ENCODE measurements around the gene MAP4. TPM values are rescaled to one million over a fixed set of nuclear protein-coding genes. Genes with fewer than 3 reads are reported as not detected.
"Not testable (repeated sequence)": the region's sequence is repeated elsewhere in the genome, so short reads cannot be mapped to it uniquely, and the experiment has no call there.

Gene MAP4
- total RNA-seq, 3 donors from 2014 or later (not counting 1 experiment from before 2014, with no cell fraction given) = 74.5 to 97.1 (median 88.9) TPM

DNA sequence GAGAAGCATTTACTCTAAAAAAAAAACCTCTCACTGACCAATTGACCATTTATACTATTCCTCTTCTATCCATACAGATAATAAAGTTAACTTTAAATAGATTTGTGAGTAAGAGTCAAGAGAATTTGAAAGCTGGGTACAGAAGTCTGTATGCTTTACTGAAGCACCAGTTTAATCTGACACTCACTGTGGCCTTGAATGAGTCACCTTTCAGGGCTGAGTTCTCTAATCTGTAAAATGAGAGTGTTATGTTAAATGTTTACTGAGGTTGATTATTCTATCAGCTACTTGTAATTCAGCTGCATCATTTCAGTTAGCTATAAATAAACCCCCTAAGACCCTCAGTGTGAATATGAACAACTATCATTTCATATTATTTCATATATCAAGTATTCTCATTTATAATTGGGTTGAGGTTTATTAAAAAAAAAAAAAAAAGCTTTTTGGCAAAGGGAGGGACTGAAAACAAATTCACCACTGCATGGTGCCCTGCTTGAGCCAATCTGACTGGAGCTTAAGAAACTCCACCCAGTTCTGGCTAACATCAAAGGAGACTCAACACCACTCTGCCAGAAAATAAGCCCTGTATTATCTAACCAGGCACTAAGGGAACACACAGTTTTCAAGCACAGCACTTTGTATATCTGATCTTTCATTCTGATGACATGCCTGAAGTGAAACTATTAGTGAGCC is 2.8 kb downstream of the MAP4 start:
- Mint-ChIP-seq H3K4me1 (peaks cover 38 to 51% of the 10 kb centered on the region in 2 donors), H3K4me3 (no peak overlapping the region), H3K9me3 (no peaks in the 10 kb centered on the region), H3K36me3 (no peaks in the 10 kb centered on the region), H3K27me3 (ENCODE audit: low read depth in 2 of 2) (no peaks in the 10 kb centered on the region), H3K27ac (peak overlapping the region; percentile 64 to 76)
- Histone ChIP-seq H3K36me3 (ENCODE audit: control insufficient read depth, insufficient read depth, low read length) (no peaks in the 10 kb centered on the region), H3K27ac (ENCODE audit: low read length) (no peak overlapping the region), H3K4me3 (ENCODE audit: low read length) (no peak overlapping the region), H3K27me3 (ENCODE audit: control insufficient read depth, insufficient read depth, low read length) (no peaks in the 10 kb centered on the region), H3K4me1 (ENCODE audit: control insufficient read depth, insufficient read depth, low read length) (peaks cover 4% of the 10 kb centered on the region), H3K9me3 (ENCODE audit: control insufficient read depth, insufficient read depth, low read length) (no peaks in the 10 kb centered on the region)
- DNase-seq = peak in 1 of 2 donors; percentile 9
- TF ChIP-seq, protein P1, sequence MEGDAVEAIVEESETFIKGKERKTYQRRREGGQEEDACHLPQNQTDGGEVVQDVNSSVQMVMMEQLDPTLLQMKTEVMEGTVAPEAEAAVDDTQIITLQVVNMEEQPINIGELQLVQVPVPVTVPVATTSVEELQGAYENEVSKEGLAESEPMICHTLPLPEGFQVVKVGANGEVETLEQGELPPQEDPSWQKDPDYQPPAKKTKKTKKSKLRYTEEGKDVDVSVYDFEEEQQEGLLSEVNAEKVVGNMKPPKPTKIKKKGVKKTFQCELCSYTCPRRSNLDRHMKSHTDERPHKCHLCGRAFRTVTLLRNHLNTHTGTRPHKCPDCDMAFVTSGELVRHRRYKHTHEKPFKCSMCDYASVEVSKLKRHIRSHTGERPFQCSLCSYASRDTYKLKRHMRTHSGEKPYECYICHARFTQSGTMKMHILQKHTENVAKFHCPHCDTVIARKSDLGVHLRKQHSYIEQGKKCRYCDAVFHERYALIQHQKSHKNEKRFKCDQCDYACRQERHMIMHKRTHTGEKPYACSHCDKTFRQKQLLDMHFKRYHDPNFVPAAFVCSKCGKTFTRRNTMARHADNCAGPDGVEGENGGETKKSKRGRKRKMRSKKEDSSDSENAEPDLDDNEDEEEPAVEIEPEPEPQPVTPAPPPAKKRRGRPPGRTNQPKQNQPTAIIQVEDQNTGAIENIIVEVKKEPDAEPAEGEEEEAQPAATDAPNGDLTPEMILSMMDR (IDR thresholded peaks at IDR 0.05) = no peak
- intact Hi-C loops (cut with micrococcal nuclease) = no loop called here
- peak; percentile 51 to 79 (median 67) for ATAC-seq

DNA sequence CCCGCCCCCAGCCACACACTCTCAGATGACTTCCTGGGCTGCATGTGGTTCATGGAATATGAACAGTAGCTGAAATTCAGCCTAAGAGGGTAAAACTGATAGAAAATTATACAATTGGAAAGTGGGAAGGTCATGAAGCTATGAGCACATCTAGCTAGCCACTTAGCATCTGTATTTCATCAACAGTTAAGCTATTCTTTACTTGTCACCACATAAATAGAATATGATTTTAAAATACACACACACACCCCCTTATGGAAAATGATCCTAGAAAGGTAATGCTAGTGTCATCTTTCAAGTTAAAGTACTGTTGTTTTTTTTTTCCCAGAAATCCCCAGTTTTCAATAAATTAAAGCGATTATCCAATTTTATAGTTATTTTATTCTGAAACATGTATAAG is 3.6 kb downstream of the MAP4 start:
- Mint-ChIP-seq H3K9me3 (no peaks in the 10 kb centered on the region), H3K27ac (no peak overlapping the region), H3K4me3 (no peak overlapping the region), H3K27me3 (ENCODE audit: low read depth in 2 of 2) (no peaks in the 10 kb centered on the region), H3K36me3 (no peaks in the 10 kb centered on the region), H3K4me1 (peaks cover 36 to 56% of the 10 kb centered on the region in 2 donors)
- intact Hi-C loops (cut with micrococcal nuclease) = no loop called here
- no peaks in the 10 kb centered on the region for H3K9me3 ChIP-seq (ENCODE audit: control insufficient read depth, insufficient read depth, low read length)
- H3K36me3 ChIP-seq (ENCODE audit: control insufficient read depth, insufficient read depth, low read length) = no peaks in the 10 kb centered on the region
- no CpG with 5 or more reads among the region's 2 CpGs for WGBS (ENCODE audit: insufficient coverage)
- no peak for DNase-seq
- TF ChIP-seq, protein P1 (IDR thresholded peaks at IDR 0.05) = no peak
- peaks cover 4% of the 10 kb centered on the region for H3K4me1 ChIP-seq (ENCODE audit: control insufficient read depth, insufficient read depth, low read length)
- no peak overlapping the region for H3K4me3 ChIP-seq (ENCODE audit: low read length)
- ATAC-seq = no peak
- H3K27me3 ChIP-seq (ENCODE audit: control insufficient read depth, insufficient read depth, low read length) = no peaks in the 10 kb centered on the region
- no peak overlapping the region for H3K27ac ChIP-seq (ENCODE audit: low read length)

DNA sequence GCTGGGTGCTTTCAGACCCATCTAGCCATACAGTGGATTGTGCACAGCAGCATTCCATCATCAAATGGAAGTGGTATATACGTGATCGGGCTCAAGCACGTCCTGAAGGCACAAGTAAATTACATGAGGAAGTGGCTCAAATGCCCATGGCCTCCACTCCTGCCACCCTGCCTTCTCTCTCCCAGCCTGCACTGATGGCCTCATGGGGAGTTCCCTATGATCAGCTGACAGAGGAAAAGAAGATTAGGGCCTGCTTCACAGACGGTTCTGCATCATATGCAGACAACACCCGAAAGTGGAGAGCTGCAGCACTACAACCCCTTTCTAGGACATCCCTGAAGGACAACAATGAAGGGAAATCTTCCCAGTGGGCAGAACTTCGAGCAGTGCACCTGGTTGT is 8.2 kb downstream of the MAP4 start:
- H3K27me3 Mint-ChIP-seq (ENCODE audit: low read depth in 2 of 2); intact Hi-C loops (cut with micrococcal nuclease); H3K27ac Mint-ChIP-seq: not testable (repeated sequence)

DNA sequence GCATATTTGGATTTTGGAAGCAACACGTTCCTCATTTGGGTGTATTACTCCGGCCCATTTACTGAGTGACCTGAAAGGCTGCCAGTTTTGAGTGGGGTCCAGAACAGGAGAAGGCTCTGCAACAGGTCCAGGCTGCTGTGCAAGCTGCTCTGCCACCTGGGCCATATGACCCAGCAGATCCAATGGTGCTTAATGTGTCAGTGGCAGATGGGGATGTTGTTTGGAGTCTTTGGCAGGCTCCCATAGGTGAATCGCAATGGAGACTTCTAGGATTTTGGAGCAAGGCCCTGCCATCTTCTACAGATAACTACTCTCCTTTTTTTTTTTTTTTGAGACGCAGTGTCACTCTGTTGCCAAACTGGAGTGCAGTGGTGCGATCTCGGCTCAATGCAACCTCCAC is 8.9 kb downstream of the MAP4 start:
- H3K36me3 Mint-ChIP-seq = not testable (repeated sequence)

More for the DNA sequence above, 8.2 kb downstream of the MAP4 start:
- H3K9me3 Mint-ChIP-seq; H3K4me1 ChIP-seq (ENCODE audit: control insufficient read depth, insufficient read depth, low read length); H3K4me3 ChIP-seq (ENCODE audit: low read length); DNase-seq; ATAC-seq; H3K36me3 ChIP-seq (ENCODE audit: control insufficient read depth, insufficient read depth, low read length); H3K27ac ChIP-seq (ENCODE audit: low read length); H3K4me3 Mint-ChIP-seq; H3K9me3 ChIP-seq (ENCODE audit: control insufficient read depth, insufficient read depth, low read length); H3K36me3 Mint-ChIP-seq; H3K27me3 ChIP-seq (ENCODE audit: control insufficient read depth, insufficient read depth, low read length): not testable (repeated sequence)
- peaks cover 7 to 37% of the 10 kb centered on the region in 2 donors for H3K4me1 Mint-ChIP-seq
- WGBS (ENCODE audit: insufficient coverage) = 91% methylated on average over 6 of the region's 6 CpGs

DNA sequence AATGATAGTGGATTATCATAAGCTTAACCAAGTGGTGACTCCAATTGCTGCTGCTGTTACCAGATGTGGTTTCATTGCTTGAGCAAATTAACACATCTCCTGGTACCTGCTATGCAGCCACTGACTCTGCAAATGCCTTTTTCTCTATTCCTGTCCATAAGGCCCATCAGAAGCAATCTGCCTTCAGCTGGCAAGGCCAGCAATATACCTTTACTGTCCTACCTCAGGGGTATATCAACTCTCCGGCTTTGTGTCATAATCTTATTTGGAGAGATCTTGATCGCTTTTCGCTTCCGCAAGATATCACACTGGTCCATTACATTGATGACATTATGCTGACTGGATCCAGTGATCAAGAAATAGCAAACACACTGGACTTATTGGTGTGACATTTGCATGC is 9.4 kb downstream of the MAP4 start:
- H3K4me3 Mint-ChIP-seq; DNase-seq; H3K27me3 Mint-ChIP-seq (ENCODE audit: low read depth in 2 of 2); H3K4me1 ChIP-seq (ENCODE audit: control insufficient read depth, insufficient read depth, low read length); H3K27me3 ChIP-seq (ENCODE audit: control insufficient read depth, insufficient read depth, low read length); H3K9me3 Mint-ChIP-seq; ATAC-seq; H3K27ac Mint-ChIP-seq; H3K36me3 ChIP-seq (ENCODE audit: control insufficient read depth, insufficient read depth, low read length); H3K4me3 ChIP-seq (ENCODE audit: low read length); H3K27ac ChIP-seq (ENCODE audit: low read length); H3K36me3 Mint-ChIP-seq; H3K9me3 ChIP-seq (ENCODE audit: control insufficient read depth, insufficient read depth, low read length); intact Hi-C loops (cut with micrococcal nuclease): not testable (repeated sequence)
- WGBS (ENCODE audit: insufficient coverage) = 92% methylated on average over 4 of the region's 4 CpGs
- peaks cover 0 to 29% of the 10 kb centered on the region in 2 donors for H3K4me1 Mint-ChIP-seq

More for the DNA sequence above, 8.9 kb downstream of the MAP4 start:
- peaks cover 5 to 35% of the 10 kb centered on the region in 2 donors for H3K4me1 Mint-ChIP-seq
- H3K27me3 ChIP-seq (ENCODE audit: control insufficient read depth, insufficient read depth, low read length); intact Hi-C loops (cut with micrococcal nuclease); H3K4me3 ChIP-seq (ENCODE audit: low read length); H3K4me3 Mint-ChIP-seq; H3K27ac Mint-ChIP-seq; H3K4me1 ChIP-seq (ENCODE audit: control insufficient read depth, insufficient read depth, low read length); H3K9me3 ChIP-seq (ENCODE audit: control insufficient read depth, insufficient read depth, low read length); H3K27me3 Mint-ChIP-seq (ENCODE audit: low read depth in 2 of 2); H3K27ac ChIP-seq (ENCODE audit: low read length); H3K36me3 ChIP-seq (ENCODE audit: control insufficient read depth, insufficient read depth, low read length); ATAC-seq; H3K9me3 Mint-ChIP-seq; DNase-seq: not testable (repeated sequence)
- 100% methylated on average over 5 of the region's 6 CpGs for WGBS (ENCODE audit: insufficient coverage)
